GM19351 (cell line): ENCODE results near the gene HMGB2.

Experiments used
- ATAC-seq: cut with Tn5 transposase; IDR thresholded peaks from one replicate; pipeline ENCODE4 v1.9.1; 2021; ENCODE audit warnings: mild to moderate bottlenecking, moderate library complexity; ENCODE audit not compliant: unreplicated experiment

The HMGB2 gene

GRCh38 chr4:173334085-173334890 lies at the start of gene HMGB2:
Gene HMGB2 (minus strand): TSS chr4:173334358. CDS start chr4:173333649, 709 bp downstream.
- ATAC-seq = peak; percentile 84

GRCh38 chr4:173382349-173382748 lies 48.2 kb upstream of the HMGB2 start:
- ATAC-seq = no peak

GRCh38 chr4:173381610-173382009 lies 47.5 kb upstream of the HMGB2 start:
- ATAC-seq = no peak

- peak; percentile 55 for ATAC-seq
Observed at GRCh38 chr4:173380987-173381386, 46.8 kb upstream of the HMGB2 start.

GRCh38 chr4:173379929-173380328 lies 45.8 kb upstream of the HMGB2 start:
- ATAC-seq = no peak

GRCh38 chr4:173374588-173374987 lies 40.4 kb upstream of the HMGB2 start:
- no peak for ATAC-seq

- peak; percentile 16 for ATAC-seq
Observed at GRCh38 chr4:173371292-173372192, 37.4 kb upstream of the HMGB2 start.

GRCh38 chr4:173370477-173371291 lies 36.5 kb upstream of the HMGB2 start, which contains the start of gene SAP30:
Gene SAP30 (plus strand): TSS chr4:173370954. CDS start chr4:173371183, 229 bp downstream.
- peak; percentile 60 for ATAC-seq

- no peak for ATAC-seq
Observed at GRCh38 chr4:173370130-173370476, 35.9 kb upstream of the HMGB2 start.

GRCh38 chr4:173367946-173368345 lies 33.8 kb upstream of the HMGB2 start:
- no peak for ATAC-seq

GRCh38 chr4:173367285-173367684 lies 33.1 kb upstream of the HMGB2 start:
- ATAC-seq = peak; percentile 23

GRCh38 chr4:173365359-173365996 lies 31.3 kb upstream of the HMGB2 start:
- ATAC-seq = no peak

- no peak for ATAC-seq
Observed at GRCh38 chr4:173362666-173363065, 28.5 kb upstream of the HMGB2 start.

GRCh38 chr4:173360587-173361221 lies 26.5 kb upstream of the HMGB2 start:
- ATAC-seq = no peak

GRCh38 chr4:173357939-173358338 lies 23.8 kb upstream of the HMGB2 start:
- ATAC-seq = no peak

GRCh38 chr4:173347467-173347866 lies 13.3 kb upstream of the HMGB2 start:
- ATAC-seq = no peak

- ATAC-seq = no peak
Observed at GRCh38 chr4:173346074-173346473, 11.9 kb upstream of the HMGB2 start.

- ATAC-seq = peak; percentile 65
Observed at GRCh38 chr4:173345648-173346047, 11.5 kb upstream of the HMGB2 start.

- no peak for ATAC-seq
Observed at GRCh38 chr4:173343832-173344397, 9.8 kb upstream of the HMGB2 start.

GRCh38 chr4:173337463-173337862 lies 3.3 kb upstream of the HMGB2 start:
- no peak for ATAC-seq
